Tibial nerve (tissue), 4 donors: ENCODE results near the gene SLC43A3.

Source experiments
- CTCF ChIP-seq, 5 experiments: fragments of 200-600 bp in 3 of 5; fragments of 450-650 bp in 2 of 5; sonication (generic) in 3 of 5; IDR thresholded peaks; one replicate each; pipeline ENCODE4 v1.5.1; 2016 to 2019; ENCODE audit warnings: antibody characterized with exemption in 5 of 5, mild to moderate bottlenecking in 3 of 5, moderate library complexity in 2 of 5
- EP300 ChIP-seq, 2 donors: sonication (generic); formaldehyde crosslinking; IDR thresholded peaks; one replicate each; pipeline ENCODE4 v1.6.1; 2017; ENCODE audit warnings: antibody characterized with exemption in 2 of 2, mild to moderate bottlenecking in 1 of 2
- POLR2A ChIP-seq, 2 donors: fragments of 450-650 bp; IDR thresholded peaks; one replicate each; pipeline ENCODE4 v1.6.1; 2017; ENCODE audit warnings: antibody characterized with exemption in 2 of 2, mild to moderate bottlenecking in 2 of 2, moderate library complexity in 2 of 2

- TF ChIP-seq POLR2A (IDR thresholded peaks at IDR 0.05): no peak
- TF ChIP-seq CTCF (IDR thresholded peaks at IDR 0.05): no peak
- no peak for TF ChIP-seq EP300 (IDR thresholded peaks at IDR 0.05)
Measured at GRCh38 chr11:57407010-57407920, 19.7 kb downstream of the SLC43A3 start.
